HG03571 (cell line): ENCODE results near the gene KCNA10.

Source experiments
- ATAC-seq: cut with Tn5 transposase; IDR thresholded peaks from one replicate; pipeline ENCODE4 v1.9.1; 2021; ENCODE audit not compliant: unreplicated experiment

Gene KCNA10

DNA sequence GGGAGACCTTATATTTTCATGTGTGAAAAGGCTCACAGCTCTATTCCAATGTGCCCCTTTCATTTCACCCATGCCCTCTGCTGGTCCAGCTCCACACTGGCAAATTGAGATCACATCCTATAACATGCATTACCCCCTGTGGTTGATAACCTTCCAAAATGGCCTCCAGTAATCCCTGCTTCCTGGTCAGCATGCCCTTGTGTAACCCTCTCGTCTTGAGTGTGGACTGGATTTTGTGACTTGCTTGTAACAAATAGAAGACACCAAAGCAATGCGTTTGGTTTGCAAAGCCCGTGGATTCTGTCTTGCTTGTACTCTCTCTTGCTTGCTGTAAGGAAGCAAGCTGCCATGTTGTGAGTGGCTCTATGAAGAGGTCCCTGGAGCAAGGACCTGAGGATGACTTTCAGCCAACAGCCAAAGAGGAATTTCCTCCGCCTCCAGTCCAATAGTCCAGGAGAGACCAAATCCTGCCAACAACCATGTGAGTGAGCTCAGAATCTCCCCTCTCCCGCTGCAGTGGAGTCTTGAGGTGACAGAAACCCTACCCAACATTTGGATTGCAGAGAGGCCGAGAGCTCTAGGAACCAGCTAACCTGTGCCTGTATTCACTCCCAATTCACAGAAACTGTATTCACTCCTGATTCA, 17.4 kb downstream of the KCNA10 start:
- ATAC-seq, result no peak

DNA sequence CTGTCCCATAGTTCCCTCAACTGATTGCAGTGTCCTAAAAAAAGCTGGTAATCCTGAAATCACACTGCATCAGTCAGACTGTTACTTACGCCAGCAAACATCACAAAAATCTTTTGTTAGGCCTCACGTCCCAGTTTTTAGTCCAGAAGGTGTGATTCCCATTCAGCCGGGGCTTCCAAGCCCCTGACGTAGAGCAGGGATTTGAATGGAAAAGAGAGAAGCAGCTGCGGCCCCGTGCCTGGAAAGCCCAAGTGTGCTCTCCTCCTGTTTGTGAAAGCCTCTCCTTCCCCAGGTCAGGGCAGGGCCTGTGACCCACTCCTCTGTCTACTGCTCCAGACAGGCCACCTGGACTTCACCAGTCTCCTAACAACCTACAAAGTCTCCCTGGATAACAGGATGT, 20.7 kb downstream of the KCNA10 start:
- ATAC-seq, result no peak

DNA sequence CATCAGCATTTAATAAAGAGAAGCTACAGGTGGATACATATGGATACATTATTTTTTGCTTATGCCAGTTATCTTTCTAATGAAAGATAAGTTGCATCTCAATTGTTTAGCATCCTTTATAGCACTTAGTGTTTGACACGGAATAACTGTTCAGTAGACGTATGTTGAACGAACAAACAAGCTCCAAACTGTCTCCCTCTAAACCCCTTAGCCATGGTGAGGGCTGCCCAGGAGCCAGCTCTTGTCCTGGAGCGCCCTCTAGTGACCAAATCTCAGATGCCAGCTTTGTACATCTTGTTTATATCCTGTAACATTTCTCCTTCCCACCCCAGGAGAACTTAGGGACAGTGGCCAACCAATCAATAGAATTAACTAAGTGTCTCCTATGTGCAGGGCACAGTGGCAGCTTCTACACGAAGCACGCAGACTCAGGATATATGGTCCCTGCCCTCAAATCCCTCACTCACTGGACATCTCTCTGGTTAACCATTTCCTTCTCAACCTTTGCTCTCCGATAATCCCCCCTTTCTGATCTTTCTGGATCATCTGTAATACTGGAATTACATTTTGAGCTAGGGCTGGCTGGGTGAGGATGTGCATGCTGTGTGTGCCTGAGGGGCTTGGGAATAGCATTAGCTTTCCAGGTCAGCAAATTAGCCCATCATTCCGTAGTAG, 22.9 kb downstream of the KCNA10 start:
- no peak for ATAC-seq

DNA sequence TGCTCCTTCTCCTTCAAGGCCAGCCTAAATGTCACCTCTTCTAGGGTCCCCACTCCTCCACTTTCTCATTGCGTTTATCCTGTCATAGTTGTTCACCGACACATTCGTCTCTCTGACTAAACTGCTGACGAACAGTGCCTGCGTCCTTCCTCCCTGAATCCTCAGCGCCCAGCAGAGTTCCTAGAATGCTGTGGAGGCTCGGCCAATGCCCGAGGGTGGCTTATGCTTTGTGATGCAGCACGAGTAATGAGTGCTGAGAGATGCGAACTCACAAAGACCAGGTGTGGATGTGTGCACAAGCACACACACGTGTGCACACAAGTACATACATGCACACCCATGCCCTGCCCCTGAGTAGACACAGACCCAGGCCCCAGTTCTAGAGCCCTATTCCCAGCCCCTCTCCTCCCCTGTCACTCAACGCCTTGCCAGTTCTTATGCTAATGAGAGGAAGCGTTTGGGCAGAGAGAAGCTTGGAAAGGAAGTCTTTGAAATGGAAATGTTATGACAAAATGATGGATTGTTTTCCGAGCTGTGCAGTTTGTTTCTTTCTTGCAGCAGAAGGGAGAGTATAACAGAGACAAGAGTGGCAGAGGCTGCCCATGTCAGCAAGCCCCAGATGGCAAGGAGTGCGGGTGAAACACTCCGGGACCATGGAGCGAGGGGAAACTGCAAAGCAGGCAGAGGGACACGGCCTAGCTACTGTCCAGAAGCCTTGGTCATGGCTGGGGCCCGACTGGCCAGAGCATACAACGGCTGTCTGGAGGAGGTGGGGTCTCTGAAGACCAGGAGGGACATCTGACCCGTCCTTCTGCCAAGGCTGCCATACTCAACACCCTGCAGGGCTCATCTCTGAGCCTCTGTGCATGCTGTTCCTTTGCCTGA, 24.2 kb downstream of the KCNA10 start:
- no peak for ATAC-seq

DNA sequence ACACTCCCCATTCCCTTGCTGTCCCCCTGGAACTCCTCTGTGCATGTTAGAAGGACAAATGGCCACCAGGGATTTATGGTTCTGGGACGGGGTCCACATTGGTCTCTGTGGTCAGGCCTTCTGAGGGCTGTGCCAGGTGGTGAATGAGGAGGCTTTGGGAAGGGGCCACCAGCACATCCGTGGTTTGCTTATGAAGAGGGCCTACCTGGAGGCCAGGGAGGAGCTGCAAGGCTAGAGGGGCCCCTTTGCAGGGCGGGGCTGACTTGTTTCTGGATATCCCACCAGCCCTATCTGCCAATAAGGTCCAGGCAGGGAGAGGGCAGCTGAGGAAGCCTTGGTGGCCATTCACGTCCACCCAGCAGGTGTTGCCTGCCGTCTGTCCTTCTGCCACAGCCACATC, 24.9 kb downstream of the KCNA10 start:
- no peak for ATAC-seq

DNA sequence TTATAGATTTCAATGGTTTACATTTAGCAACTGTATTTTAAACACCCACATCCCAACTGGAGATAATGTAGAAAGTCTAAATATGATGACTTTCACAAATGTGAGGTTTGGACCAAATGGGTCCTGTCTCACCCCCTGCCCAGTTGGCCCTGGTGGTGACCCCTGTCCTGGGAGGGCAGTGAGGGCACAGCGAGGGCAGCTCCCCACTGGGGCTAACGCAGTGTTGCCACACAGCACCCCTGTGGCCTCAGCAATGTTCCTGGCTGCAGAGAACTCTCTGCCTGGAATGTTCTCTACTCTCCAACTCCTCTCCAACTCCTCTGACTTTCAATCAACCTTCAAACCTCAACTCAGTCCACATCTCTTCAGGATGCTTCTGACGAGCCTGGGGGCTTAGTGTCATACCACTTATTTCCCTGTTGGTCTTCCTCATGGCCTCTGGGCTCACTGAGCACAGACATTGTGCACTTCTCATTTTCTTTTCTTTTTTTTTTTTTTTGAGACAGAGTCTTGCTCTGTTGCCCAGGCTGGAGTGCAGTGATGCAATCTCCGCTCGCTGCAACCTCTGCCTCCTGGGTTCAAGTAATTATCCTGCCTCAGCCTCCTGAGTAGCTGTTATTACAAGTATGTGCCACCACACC, 25.8 kb downstream of the KCNA10 start:
- no peak for ATAC-seq

DNA sequence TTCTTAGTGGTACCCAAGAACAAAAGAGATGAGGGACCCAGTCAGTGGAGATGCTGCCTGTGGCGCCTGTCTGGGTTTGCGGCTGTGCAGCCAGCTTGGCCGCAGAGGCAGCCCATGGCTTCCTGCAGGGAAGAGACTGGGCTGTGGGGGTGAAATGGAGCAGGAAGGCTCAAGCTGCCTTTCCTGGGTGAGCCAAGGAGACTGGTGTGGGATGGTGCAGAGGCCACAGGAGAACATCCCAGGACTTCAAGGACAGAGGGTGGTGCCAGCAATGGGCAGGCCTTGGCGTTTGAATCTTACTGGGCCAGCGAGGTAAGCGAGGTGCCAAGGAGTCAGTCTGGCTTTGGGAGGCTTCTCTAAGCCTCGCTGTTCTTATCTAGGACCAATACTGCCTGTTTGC, 26.4 kb downstream of the KCNA10 start:
- no peak for ATAC-seq

DNA sequence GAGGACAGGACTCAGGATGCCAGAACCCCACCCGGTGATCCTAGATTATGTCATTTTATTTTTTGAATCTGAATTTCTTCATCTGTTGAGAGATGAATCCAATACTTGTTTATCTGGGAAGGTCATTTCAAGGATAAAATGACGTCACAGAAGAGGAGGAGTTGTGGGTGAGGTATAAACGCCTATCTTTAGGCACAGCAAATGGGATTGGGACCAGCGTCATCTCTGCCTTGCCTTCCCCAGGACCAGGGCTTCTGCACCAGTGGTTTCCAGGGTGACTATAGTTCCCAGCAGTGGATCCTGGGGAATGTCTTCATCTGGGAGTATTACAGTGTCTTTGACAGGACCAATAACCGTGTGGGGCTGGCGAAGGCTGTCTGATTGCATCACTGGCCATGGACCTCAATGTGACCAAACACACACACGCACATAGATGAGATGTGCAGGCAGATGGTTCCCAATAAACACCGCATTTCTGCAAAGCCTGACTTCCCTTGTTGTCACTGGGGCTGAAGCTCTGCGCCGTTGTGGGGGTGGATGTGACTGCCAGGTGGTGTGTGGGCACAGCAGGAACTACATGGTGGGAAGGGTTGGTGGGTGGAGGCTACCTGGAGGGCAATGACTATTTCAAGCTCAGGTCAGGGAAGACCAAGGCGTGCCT, 28.1 kb downstream of the KCNA10 start:
- ATAC-seq, result no peak

DNA sequence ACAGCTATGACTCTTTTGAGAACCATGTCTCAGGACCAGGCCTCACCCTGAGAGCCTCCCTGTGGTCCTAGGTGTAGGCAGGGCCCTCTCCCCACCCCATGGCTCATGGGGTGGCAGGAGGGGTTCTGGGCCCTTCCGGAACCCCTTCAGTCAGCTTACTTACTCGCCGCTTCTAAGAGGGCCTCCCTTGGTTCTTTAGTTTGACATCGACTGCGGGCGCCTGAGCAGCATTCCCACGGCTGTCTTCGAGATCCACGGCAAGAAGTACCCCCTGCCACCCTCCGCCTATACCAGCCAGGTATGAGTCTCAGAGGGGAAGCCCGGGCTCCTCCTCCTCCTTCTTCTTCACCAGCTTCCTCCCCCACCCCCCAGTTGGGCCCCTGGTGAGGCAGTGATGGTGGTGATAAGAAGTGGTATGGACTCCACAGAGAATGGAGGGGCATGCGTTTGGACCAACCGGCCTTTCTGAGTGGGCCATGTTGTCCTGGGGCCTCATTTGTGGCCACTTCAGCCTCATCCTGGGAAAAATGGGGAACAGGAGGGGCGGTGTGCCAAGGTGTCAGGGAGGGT, 28.9 kb downstream of the KCNA10 start:
- ATAC-seq, result no peak

DNA sequence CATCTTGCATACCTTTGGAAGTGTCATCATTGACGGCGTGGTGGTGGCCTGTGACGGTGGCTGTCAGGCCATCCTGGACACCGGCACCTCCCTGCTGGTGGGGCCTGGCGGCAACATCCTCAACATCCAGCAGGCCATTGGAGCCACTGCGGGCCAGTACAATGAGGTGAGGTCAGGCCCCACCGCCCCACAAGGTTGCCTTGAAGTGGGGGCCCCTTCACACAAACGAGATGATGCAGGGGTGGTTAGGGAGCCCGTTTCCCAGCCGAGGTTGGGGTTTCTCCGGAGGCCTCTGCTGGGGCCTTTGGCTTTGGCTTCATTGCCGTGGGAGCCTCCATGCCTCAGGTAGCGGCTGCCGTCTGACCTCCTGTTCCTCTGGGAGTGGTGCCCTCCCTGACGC, 29.6 kb downstream of the KCNA10 start:
- no peak for ATAC-seq

DNA sequence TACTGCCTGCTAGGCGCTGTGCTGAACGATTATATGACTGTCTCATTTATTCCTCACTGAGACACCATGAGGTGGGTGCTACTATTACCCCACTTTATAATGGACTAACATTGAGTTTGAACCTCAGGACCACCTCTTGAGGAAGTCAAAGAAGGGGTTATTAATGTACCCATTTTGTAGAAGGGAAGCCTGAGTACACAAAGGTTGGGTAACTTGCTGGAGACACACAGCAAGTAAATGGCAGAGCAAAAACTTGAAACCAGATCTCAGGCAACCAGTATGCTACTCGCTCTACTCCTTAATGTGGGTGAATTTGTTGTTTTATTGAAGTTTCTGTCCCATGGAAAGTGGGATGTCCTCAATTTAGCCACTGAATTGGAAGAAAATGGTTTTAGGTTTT, 30.1 kb downstream of the KCNA10 start:
- no peak for ATAC-seq

DNA sequence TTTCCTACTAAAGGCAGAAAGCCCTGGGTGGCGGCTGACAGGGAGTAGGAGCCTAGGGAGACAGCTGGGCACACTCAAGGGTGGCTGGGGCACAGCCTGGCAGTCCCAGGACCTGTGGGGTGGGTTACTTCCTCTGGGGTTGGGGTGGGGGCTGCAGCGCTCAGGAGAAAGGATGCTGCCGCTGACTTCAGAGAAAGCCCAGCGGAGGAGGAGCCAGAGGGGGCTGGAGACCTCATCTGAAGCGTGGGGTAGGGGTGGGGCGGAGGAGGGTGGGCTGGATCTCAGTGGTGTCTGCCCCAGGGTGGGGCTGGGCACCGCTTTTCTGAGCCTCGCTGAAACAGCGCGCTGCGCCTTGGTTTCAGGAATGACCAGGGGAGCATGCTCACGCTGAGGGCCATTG, 30.8 kb downstream of the KCNA10 start:
- no peak for ATAC-seq

DNA sequence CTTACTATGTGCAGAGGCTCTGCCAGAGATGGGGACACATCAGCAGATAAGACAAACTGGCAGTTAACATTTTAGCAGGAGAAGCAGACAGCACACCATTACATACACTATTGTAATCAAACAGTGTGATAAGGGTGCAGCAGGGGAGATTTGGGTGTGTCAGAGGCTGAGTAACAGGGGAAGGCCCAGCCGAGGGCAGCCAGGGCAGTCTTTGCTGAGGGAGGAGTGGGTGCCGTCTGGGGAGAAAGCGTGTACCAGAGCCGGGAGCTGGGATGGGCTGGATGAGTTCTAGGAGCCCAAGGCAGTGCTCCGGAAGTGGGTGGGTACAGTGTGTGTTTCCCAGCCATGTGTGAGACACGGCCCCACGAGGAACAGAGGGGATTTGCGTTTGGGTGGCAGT, 31.2 kb downstream of the KCNA10 start:
- no peak for ATAC-seq

DNA sequence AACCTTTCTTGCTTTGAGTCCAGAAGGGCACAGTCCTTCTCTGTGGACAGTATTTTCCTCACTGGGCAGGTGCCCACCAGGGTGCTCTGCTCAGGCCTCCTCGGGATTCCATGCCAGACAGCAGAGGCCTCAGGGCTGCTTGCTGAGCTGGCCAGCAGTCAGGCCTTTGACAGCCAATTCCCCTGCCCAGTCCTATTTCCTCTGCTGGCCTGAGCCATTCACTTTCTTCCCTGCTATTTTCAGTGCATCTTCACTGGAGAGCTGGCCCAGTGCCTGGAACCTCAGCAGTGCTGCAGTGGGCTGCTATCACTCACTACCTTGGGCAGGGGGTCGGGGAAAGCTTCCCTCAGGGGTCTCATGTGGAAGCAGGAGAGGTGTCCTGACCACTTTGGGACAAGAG, 33.2 kb downstream of the KCNA10 start:
- ATAC-seq, result no peak

DNA sequence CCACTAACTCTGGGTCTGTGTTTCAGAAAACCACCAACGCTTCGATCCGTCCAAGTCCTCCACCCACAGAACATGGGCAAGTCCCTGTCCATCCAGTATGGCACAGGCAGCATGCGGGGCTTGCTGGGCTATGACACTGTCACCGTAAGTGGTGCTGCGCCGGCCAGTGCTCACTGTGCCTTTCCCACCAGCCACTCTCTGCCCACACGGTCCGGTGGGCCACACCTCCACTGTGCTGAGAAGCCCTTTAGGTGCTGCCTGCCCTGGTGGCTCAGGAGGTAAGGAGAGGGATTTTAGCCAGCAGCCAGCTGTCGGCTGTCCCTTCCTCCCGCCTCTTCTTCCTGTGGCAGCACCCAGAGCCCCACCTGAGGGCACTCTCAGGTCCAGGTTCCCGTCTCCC, 34.2 kb downstream of the KCNA10 start:
- ATAC-seq, result no peak

DNA sequence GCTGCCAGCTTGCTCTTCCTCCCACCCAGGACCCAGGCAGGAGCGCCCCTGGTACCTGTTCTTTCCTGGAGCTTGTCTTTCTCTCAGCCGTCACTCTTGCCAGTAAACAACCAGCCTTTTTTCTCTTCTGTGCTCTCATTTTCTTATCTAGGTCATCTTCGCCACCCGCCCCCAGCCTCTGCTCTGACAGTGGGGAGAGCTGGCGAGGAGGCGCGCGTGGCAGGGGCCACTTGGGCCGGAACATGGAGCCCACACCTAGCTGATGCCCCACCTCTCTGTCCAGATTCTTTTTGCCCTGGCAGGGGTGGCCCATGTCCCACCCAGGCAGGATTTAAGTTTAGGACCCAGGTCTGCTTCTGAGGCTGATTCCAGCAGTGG, 35.7 kb downstream of the KCNA10 start:
- ATAC-seq, result no peak

DNA sequence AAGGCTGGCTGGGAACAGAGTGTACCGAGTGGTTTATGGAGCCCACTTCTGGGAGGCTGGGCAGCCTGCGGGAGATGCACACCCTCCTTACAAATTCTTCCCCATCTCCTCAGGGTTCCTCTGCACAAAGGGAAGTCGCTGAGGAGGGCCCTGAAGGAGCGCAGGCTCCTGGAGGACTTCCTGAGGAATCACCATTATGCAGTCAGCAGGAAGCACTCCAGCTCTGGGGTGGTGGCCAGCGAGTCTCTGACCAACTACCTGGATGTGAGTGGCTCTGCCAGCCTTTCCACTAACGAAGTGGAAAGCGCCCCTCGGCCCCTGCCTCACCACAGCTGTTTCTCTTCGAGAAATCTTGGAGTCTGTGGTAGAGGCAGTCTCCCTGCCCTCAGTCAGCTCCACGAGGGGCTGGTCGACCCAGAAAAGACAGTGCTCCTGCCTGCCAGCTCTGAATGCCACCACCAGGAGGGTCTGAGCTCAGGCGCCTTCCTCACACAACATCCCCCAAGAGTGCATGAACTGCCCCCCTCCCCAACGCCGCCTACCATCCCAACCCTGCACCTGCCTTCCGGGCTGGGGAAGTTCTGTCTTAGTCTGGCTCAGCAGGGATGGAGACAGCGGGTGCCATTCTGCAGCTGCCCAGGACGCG, 36.2 kb downstream of the KCNA10 start:
- no peak for ATAC-seq

DNA sequence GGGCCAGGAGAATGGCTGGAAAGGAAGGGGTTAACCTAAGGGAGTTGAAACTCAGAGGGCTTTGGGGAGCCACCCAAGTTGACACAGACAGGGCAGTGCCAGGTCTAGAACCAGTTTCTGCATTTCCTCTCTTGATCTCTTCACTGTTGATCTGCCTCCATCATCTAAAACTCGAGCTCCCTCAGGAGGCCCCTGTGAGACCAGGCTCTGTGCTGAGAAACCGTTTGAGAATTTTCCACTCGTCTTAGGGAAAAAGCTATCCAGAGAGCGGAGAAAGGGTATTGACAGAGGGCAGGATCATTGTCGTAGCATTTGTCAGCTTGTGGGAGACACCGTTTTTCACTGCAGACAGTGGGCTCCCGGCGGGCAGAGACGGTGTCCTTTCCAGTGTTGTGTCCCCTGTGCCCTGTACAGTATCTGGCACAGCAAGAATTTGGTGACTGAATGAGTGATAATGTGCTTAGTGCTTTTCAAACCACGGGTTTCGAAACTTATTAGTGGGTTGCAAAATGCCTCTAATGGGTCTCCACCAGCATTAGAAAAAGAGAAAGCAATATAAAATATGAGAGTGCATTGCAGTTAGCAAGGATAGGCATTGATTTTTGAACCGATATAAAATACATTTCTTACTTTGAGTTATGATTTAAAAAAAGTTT, 36.9 kb downstream of the KCNA10 start:
- no peak for ATAC-seq

DNA sequence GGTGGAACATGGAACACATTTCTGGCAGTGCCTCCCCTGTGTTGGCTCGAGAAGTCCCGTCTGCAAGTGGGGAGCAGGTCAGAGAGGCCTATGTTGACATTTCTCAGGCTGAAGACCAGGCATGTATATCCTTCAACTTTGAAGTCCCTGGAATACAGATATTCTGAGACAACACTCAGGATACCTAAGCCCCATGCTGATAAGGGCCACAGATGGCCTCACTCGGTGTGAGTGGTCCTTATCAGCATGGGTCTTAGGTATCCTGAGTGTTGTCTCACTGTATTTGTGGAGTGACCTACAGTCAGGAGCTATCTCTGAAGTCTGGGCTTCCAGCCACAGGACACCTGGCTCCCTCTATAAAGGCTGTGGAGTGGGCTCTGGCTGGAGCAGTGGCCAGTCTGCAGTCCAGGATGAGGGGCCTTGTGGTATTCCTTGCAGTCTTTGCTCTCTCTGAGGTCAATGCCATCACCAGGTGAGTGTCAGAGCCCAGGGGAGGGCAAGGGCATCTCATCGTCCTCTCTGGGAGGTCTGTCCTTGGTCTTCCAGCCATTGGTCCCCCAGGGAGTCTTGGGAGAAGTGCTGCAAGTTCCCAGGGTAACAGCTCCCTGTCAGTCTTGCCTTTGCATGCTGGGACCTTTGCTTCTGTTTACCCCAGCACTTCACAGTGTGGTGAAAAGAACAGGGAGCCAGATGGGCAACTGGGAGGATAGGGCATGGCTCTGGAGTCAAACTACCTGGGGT, 38.4 kb downstream of the KCNA10 start:
- no peak for ATAC-seq
